GM18517 (cell line): ENCODE results near the gene UHRF1.
A peak's percentile ranks its signal among the peaks of the same experiment; 100 is the strongest.
"Not testable (repeated sequence)": the region's sequence is repeated elsewhere in the genome, so short reads cannot be mapped to it uniquely, and the experiment has no call there.

Experiments used
- ATAC-seq: cut with Tn5 transposase; IDR thresholded peaks from one replicate; pipeline ENCODE4 v1.9.1; 2021; ENCODE audit warnings: mild to moderate bottlenecking, moderate library complexity; ENCODE audit not compliant: unreplicated experiment

UHRF1 gene

GRCh38 chr19:4909156-4909896 is at the start of gene UHRF1:
Gene UHRF1 (plus strand): TSS chr19:4909501. CDS start chr19:4910886, 1,385 bp downstream.
- ATAC-seq: peak; percentile 23

DNA sequence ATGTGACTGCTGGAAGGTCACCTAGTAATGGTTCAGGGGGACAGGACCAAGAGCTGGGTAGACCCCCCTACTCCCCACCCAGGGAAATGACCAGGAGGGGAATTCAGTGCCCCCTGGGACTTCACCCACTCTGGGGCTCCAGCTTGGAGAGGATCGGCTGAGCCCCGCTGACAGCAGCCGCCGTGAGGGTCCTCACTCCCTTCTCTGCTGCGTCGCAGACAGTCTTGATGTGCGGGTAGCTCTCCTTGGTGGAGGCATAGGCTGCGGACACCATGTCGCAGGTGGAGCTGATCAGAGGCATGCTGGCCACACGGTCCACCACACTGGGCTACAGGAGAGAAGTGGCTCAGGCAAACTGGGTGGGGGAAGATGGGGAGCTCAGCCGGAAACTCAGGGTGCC is 49.6 kb upstream of the UHRF1 start:
- ATAC-seq: no peak

GRCh38 chr19:4861147-4861546 is 48.2 kb upstream of the UHRF1 start:
- no peak for ATAC-seq

DNA sequence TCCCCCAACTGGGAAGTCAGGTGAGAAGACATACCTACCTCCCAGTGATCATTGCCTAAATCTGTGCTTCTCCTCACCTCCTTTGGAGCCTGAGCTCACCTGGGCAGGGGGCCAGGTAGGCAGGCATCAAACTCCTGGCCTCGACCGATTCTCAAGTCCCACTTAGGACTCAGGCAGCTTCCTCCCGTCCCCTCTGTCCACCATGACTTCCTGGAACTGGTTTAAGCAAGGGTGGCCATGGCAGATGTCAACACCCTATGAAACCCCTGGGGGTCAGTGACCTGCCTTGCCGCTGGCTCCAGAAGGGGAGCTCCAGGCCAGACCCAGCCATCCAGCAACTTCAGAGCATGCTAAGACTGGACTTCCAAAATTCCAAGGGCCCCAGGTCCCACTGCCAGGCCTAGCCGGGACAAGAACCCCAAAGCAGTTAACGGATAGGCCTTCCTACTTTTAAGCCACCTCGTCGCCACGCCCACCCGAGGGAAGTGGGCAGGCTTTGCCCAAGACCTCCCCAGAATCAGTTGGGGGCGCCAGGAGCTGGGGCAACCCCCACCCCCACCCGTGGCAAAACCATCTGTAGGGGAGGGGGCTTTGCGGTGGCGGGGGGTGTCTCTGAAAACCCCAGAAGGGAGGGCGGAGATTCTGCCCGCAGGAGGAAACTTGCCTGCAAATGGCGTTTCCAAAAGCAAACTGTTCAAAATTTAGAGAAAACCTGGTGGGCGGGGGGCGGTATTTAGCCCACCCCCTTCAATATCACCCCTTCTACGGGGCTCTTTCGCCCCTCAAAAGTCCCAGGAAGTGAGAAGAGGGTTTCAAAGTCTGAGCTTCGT is 42.5 kb upstream of the UHRF1 start:
- no peak for ATAC-seq

GRCh38 chr19:4867534-4868285 is 41.6 kb upstream of the UHRF1 start, which contains the start of gene PLIN3:
Gene PLIN3 (minus strand): TSS chr19:4867667. CDS start chr19:4861394, 6,273 bp downstream.
- peak; percentile 59 for ATAC-seq

- ATAC-seq: no peak
Observed at GRCh38 chr19:4868286-4868834, 40.9 kb upstream of the UHRF1 start.

DNA sequence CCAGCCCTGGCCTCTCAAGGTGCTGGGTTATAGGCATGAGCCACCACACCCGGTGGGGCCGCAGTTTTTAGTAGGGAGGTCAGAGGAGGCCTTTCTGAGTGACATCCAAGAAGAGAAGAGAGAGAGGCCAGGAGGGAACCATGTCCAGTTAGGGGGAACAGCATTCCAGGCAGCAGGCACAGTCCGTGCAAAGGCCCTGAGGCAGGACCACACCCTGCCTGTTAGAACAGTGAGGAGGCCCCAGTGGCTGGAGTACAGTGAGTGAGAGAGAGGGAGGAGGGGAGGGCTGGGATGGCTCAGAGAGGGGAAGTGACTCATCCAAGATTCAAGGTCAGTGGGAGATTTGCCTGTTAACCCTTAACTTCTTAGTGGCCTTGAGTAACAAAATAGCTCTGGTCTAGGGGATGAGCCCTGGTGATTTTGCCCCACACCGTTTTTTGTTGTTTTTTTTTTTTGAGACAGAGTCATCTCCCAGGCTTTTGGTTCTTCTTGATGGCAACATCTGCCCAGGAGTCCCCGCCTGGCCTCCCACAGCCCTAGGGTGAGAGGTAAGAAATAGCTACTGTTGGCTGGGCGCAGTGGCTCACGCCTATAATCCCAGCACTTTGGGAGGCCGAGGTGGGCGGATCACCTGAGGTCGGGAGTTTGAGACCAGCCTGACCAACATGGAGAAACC is 39.1 kb upstream of the UHRF1 start:
- no peak for ATAC-seq

- no peak for ATAC-seq
Observed at GRCh38 chr19:4871711-4872110, 37.6 kb upstream of the UHRF1 start.

GRCh38 chr19:4873930-4874329 is 35.4 kb upstream of the UHRF1 start:
- ATAC-seq: no peak

DNA sequence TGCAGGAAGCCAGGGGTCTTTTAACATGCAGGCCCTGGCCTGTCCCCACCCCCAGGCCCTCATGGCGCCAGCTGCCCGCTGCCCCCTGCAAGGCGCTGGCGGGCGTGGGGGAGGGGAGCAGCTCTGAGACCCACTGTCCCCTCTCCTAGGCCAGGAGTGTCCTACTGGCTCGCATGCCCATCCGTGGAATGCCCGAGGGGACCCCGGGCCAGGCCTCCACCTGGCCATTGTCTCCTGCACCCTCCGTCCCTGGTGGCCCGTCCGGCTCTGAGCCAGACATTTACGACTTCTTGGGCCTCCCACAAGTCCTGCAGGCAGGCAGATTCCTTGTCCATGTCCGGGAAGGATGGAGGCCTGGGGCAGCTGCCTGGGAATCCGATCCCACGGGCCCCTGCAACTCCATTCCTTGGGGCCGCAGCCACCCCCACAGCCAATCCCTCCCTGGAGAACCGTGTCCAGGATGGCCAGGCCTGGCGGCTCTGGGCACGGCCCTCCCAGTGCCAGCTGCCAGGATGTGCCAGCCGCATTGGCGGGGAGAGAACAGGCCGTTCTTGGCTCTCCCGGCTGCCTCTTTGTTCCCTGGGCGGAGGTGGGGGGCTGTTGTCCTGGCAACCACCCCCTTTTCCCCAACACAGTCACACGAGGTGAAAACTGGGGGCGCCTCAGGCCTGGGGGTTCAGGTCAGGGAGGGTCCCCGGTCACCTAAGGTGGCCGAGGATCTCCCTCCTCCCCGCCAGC is 31.4 kb upstream of the UHRF1 start:
- no peak for ATAC-seq

DNA sequence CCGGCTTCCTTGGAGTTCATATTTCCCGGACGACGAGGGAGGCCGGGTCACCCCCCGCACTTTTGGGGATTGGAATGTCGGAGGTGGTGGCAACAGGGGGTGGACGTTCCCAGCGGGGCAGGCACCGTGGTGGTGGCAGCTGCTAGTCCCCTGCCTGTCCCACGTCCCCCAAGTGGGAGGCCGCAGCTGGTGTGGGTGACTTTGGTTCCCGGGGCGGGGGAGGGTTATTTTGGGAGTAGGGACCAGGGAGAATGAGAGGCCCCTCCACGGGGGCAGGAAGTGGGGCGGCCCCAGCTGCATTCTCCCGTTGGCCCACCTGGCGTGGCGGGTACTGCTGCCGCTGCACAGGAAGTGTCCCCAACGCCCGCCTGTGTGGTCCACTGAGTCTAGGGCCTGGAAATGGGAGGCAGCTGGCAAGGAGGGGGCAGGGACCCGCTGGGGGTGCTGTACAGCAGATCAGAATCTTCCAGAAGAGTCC is 30.8 kb upstream of the UHRF1 start:
- ATAC-seq: no peak

- no peak for ATAC-seq
Observed at GRCh38 chr19:4879041-4879440, 30.3 kb upstream of the UHRF1 start.

GRCh38 chr19:4882874-4883273 is 26.4 kb upstream of the UHRF1 start:
- not testable (repeated sequence) for ATAC-seq

GRCh38 chr19:4884993-4885392 is 24.3 kb upstream of the UHRF1 start:
- not testable (repeated sequence) for ATAC-seq

DNA sequence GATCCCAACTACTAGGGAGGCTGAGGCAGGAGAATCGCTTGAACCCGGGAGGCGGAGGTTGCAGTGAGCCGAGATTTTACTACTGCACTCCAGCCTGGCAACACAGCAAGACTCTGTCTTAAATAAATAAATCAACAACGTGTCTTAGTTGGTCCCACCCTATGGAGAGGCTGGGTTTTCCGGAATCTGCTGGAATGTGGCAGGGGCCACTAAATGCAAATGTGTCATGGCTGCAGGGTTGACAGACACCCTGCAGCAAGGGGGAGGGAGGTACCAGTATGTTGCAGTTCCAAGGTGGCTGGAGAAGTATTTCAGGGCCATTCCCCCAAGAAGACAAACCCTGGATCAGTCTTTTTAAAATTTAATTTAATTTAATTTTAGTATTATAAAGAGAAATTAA is 21.5 kb upstream of the UHRF1 start:
- ATAC-seq: not testable (repeated sequence)

DNA sequence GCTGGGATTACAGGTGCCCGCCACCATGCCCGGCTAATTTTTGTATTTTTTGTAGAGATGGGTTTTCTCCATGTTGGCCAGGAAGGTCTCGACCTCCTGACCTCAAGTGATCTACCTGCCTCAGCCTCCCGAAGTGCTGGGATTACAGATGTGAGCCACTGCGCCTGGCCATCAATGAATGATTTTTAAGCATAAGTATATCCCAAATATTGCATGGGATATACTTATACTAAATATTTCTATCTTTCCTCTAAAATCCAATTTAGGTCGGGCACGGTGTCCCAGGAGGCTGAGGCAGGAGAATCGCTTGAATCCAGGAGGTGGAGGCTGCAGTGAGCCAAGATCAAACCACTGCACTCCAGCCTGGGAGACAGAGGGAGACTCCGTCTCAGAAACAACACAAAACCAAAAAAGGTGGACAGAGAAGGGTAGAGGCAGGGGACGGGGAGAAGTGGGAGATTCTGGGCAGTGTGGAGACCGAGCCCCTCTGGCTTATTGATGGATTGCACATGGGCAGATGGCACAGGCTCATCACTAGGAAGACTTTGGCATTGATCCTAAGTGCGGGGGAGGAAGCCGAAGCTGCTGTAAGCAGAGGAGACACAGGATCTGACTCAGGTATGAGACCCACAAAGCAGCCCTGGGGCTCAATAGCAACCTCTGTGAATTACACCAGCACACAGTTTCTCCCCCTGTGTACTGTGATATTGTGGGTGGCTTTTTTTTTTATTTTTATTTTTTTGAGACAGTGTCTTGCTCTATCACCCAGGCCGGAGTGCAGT is 20.1 kb upstream of the UHRF1 start:
- no peak for ATAC-seq

GRCh38 chr19:4891066-4891465 is 18.2 kb upstream of the UHRF1 start:
- no peak for ATAC-seq

- ATAC-seq: not testable (repeated sequence)
Observed at GRCh38 chr19:4892962-4893361, 16.3 kb upstream of the UHRF1 start.

DNA sequence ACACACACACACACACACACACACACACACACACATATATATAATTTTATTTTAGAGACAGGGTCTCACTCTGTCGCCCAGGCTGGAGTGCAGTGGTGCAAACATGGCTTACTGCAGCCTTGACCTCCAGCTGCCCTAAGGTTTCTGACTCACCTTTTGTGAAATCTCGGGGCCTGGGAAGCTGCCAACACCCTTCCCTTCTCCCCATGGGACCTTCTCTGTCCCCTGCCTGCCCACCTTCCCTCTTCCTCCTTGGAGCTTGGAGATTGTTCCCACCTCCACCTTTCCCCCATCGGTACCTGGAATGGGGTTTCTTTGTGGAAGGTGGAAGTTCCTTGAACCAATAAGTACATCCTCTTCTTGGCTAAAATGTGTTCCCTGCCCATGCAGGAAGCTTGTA is 12.9 kb upstream of the UHRF1 start:
- no peak for ATAC-seq
